Measurements from ENCODE around the gene LRRC31. TPM values are rescaled to one million over a fixed set of nuclear protein-coding genes. Genes with fewer than 3 reads are reported as not detected.

LRRC31 gene
- total and polyA plus RNA-seq, 2 of the 8 experiments (the other 6 are each of a cell fraction or from before 2014, with no cell fraction given), result not detected

- Histone ChIP-seq H4K8ac (ENCODE audit: extremely low read depth, insufficient read depth, low read length) (no peak overlapping the region), H3K4me2 (ENCODE audit: insufficient read depth in 1 of 2, low read depth in 2 of 2, low read length in 2 of 2) (no peak overlapping the region), H3K14ac (ENCODE audit: insufficient read length) (no peak overlapping the region), H3K4ac (replicated peaks; ENCODE audit: insufficient read length, low read depth, low read length) (no peak overlapping the region), H2BK15ac (ENCODE audit: low read length) (no peak overlapping the region), H3K36me3 (ENCODE audit: control insufficient read depth in 2 of 4, insufficient read depth in 4 of 4, low read length in 3 of 4) (no peaks in the 10 kb centered on the region), H3K27me3 (replicated peaks in 1 of 4; ENCODE audit: control insufficient read depth in 3 of 4, extremely low read depth in 1 of 4, insufficient read depth in 3 of 4, low read length in 3 of 4) (peaks cover 0 to 7% (median 4%) of the 10 kb centered on the region in 4 experiments; a peak in 6 of 7 replicates), H2AFZ (ENCODE audit: low read length) (no peak overlapping the region), H3K4me3 (ENCODE audit: extremely low read depth in 1 of 4, insufficient read depth in 2 of 4, low read depth in 3 of 4, low read length in 4 of 4) (no peak overlapping the region), H2BK20ac (ENCODE audit: low read length) (no peak overlapping the region), H2BK12ac (ENCODE audit: low read depth, low read length) (no peak overlapping the region), H3K9me3 (ENCODE audit: insufficient read depth in 2 of 2, low read depth in 1 of 2, low read length in 1 of 2) (no peaks in the 10 kb centered on the region; a peak in 1 of 4 replicates), H3K4me1 (replicated peaks in 1 of 4; ENCODE audit: control insufficient read depth in 3 of 4, insufficient read depth in 4 of 4, low read length in 3 of 4) (peaks cover 7 to 20% (median 10%) of the 10 kb centered on the region in 4 experiments; a peak in 6 of 7 replicates), H3K23me2 (ENCODE audit: low read depth, low read length) (peaks cover 4% of the 10 kb centered on the region; the same call in 1 of the 2 replicates), H3K79me1 (ENCODE audit: low read depth, low read length) (no peaks in the 10 kb centered on the region), H3K27ac (ENCODE audit: low read depth, low read length) (no peak overlapping the region), H4K5ac (ENCODE audit: insufficient read length, low read depth, low read length) (no peak overlapping the region), H4K91ac (replicated peaks; ENCODE audit: insufficient read length, low read length) (no peak overlapping the region), H3K79me2 (ENCODE audit: control insufficient read depth in 1 of 2, insufficient read depth in 2 of 2, low read length in 2 of 2) (no peaks in the 10 kb centered on the region), H2BK120ac (replicated peaks; ENCODE audit: low read depth, low read length) (no peak overlapping the region), H2BK5ac (ENCODE audit: low read depth, low read length) (no peak overlapping the region), H3K18ac (ENCODE audit: extremely low read depth, low read length) (no peak overlapping the region), H3K9ac (replicated peaks in 1 of 4; ENCODE audit: extremely low read depth in 1 of 4, low read depth in 3 of 4, low read length in 3 of 4) (no peak overlapping the region), H4K20me1 (replicated peaks in 1 of 2; ENCODE audit: control insufficient read depth in 1 of 2, insufficient read depth in 2 of 2, low read length in 2 of 2) (no peaks in the 10 kb centered on the region), H3K23ac (ENCODE audit: insufficient read length) (no peak overlapping the region), H2AK5ac (ENCODE audit: low read depth, low read length) (no peak overlapping the region), H3K56ac (replicated peaks; ENCODE audit: insufficient read length, low read depth, low read length) (no peak overlapping the region)
- ChIA-PET CTCF (ENCODE audit: partially characterized antibody) (no interaction called here), POLR2A (ENCODE audit: partially characterized antibody) (no interaction called here)
- FAIRE-seq, result no peak
- TF ChIP-seq EZH2 (IDR thresholded peaks at IDR 0.05; ENCODE audit: low read depth, low read length, severe bottlenecking) (no peak), JUN (IDR thresholded peaks at IDR 0.05; ENCODE audit: low read depth, low read length) (no peak), NRF1 (IDR thresholded peaks at IDR 0.05; ENCODE audit: low read depth, low read length) (no peak), BCL11A (IDR thresholded peaks at IDR 0.05; ENCODE audit: low read depth in 2 of 2, low read length in 2 of 2) (no peak), CTBP2 (IDR thresholded peaks at IDR 0.05; ENCODE audit: borderline replicate concordance, insufficient read depth, insufficient read length, low read length) (no peak), CBX5 (IDR thresholded peaks at IDR 0.05; ENCODE audit: low read depth, low read length) (no peak), SIN3A (conservative IDR thresholded peaks at IDR 0.05 in 1 of 2, IDR thresholded peaks at IDR 0.05 in 1 of 2; ENCODE audit: low read depth in 1 of 2, low read length in 2 of 2) (no peak), EP300 (IDR thresholded peaks at IDR 0.05; ENCODE audit: borderline replicate concordance in 1 of 2, low read depth in 2 of 2, low read length in 2 of 2) (no peak)
- no peak for DNase-seq (ENCODE audit: low read depth in 1 of 2, low spot score in 2 of 2)
- WGBS, 2 experiments (ENCODE audit: extremely low coverage in 1 of 2, insufficient coverage in 1 of 2, insufficient read length in 1 of 2, insufficient replicate concordance in 2 of 2, low coverage in 1 of 2, low lambda C conversion rate in 2 of 2, missing lambda C conversion rate in 1 of 2), result 93% methylated on average over 4 of the region's 4 CpGs; no CpG with 5 or more reads in 1 of the 2 experiments
These were observed 54.1 kb downstream of the LRRC31 start for GRCh38 chr3:169815590-169816150.
